Thyroid gland (tissue), 4 donors: ENCODE results near the gene EHMT1.

ENCODE experiments used
- CTCF ChIP-seq, 6 experiments: fragments of 200-600 bp in 3 of 6; fragments of 450-650 bp in 3 of 6; sonication (generic) in 3 of 6; IDR thresholded peaks; one replicate each; pipeline ENCODE4 v1.5.1; 2016 to 2019; ENCODE audit warnings: antibody characterized with exemption in 6 of 6, mild to moderate bottlenecking in 2 of 6, inconsistent platforms in 1 of 6, moderate library complexity in 1 of 6
- POLR2A ChIP-seq, 2 donors: fragments of 450-650 bp; IDR thresholded peaks; one replicate each; pipeline ENCODE4 v1.6.1; 2017; ENCODE audit warnings: antibody characterized with exemption in 2 of 2, mild to moderate bottlenecking in 2 of 2, moderate library complexity in 1 of 2

GRCh38 chr9:137685741-137686420 is 67.1 kb downstream of the EHMT1 start:
- no peak for TF ChIP-seq POLR2A (IDR thresholded peaks at IDR 0.05)
- TF ChIP-seq CTCF (IDR thresholded peaks at IDR 0.05): no peak
